ENCODE data around the gene CITED2. TPM values are rescaled to one million over a fixed set of nuclear protein-coding genes. Genes with fewer than 3 reads are reported as not detected.

CITED2 gene
- total RNA-seq, 1 donor from 2014 or later, result 449 TPM

DNA sequence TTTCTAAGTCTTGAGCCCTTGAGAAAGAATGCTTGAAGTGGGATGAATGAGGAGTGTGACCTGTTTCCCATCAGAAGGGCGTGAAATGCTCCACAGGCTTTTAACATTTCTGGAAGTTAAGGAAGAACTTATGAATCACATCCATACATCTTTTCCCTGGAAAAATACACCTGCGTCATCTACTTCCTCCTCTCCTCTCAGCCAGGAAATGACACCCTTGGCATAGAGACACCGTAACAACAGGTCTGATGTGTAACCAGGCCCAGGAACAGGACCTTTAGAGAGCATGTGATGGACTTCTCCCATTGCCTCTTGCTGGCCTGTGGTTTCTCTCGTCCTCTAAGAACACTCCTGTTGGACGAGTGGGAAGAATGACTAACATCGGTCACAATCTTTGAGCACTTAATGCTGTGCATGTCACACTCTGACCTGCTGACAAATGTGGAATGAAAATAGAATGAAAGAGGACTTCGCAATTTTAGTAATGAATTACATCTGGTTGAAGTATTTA is 28.5 kb upstream of the CITED2 start:
- DNase-seq (ENCODE audit: low read depth) (peak; percentile 100), FAIRE-seq (peak; percentile 92)
- Histone ChIP-seq H3K36me3 (ENCODE audit: insufficient read depth, low read length) (no peaks in the 10 kb centered on the region), H3K4me1 (ENCODE audit: insufficient read depth, low read length) (peaks cover 20% of the 10 kb centered on the region), H3K9ac (ENCODE audit: low read length) (peak overlapping the region; percentile 72), H3K79me2 (ENCODE audit: insufficient read depth, low read length) (no peaks in the 10 kb centered on the region), H3K4me2 (ENCODE audit: low read length) (peak overlapping the region; percentile 53), H2AFZ (ENCODE audit: low read depth, low read length) (no peak overlapping the region), H3K4me3 (ENCODE audit: insufficient read depth, low read depth, low read length) (no peak overlapping the region), H4K20me1 (ENCODE audit: insufficient read depth, low read length) (no peaks in the 10 kb centered on the region), H3K9me3 (ENCODE audit: insufficient read depth, low read depth, low read length) (no peaks in the 10 kb centered on the region), H3K27me3 (ENCODE audit: insufficient read depth, low read length) (no peaks in the 10 kb centered on the region), H3K27ac (ENCODE audit: low read depth, low read length) (peak overlapping the region; percentile 83)
- H3K27ac Mint-ChIP-seq (ENCODE audit: unreplicated experiment), result peak overlapping the region; percentile 70
- no peaks in the 10 kb centered on the region for H3K36me3 Mint-ChIP-seq (ENCODE audit: low read depth, unreplicated experiment)
- H3K27me3 Mint-ChIP-seq (ENCODE audit: low read depth, unreplicated experiment), result no peaks in the 10 kb centered on the region
- TF ChIP-seq CTCF (IDR thresholded peaks at IDR 0.05; ENCODE audit: insufficient read depth, low read depth, low read length) (no peak), EZH2 (IDR thresholded peaks at IDR 0.05; ENCODE audit: insufficient read depth, low read length) (no peak)
- H3K4me1 Mint-ChIP-seq (ENCODE audit: low read depth, unreplicated experiment), result peaks cover 28% of the 10 kb centered on the region
- no peaks in the 10 kb centered on the region for H3K9me3 Mint-ChIP-seq (ENCODE audit: unreplicated experiment)
- no peak overlapping the region for H3K4me3 Mint-ChIP-seq (ENCODE audit: unreplicated experiment)

DNA sequence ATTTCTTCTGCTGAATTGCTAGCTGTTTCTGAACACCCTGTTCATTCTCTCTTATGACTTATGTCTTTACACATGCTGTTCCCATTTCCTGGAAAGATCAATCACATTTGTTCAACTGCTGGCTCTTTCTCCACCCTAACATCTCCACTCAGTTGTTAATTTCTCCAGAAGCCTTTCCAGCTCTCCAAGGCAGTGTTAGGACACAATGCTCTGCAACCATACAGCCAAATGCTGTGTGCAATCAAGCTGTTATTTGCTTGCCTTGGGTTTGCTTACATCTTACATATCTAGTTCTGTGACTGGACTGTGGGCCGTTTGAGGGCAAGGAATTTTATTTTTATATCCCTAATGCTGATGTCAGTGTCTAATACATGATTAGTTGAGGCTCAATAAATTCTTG is 24.2 kb upstream of the CITED2 start:
- no peak overlapping the region for H3K4me2 ChIP-seq (ENCODE audit: low read length)
- Mint-ChIP-seq H3K4me1 (ENCODE audit: low read depth, unreplicated experiment) (peaks cover 19% of the 10 kb centered on the region), H3K9me3 (ENCODE audit: unreplicated experiment) (no peaks in the 10 kb centered on the region), H3K27me3 (ENCODE audit: low read depth, unreplicated experiment) (no peaks in the 10 kb centered on the region), H3K27ac (ENCODE audit: unreplicated experiment) (no peak overlapping the region), H3K36me3 (ENCODE audit: low read depth, unreplicated experiment) (no peaks in the 10 kb centered on the region), H3K4me3 (ENCODE audit: unreplicated experiment) (no peak overlapping the region)
- H4K20me1 ChIP-seq (ENCODE audit: insufficient read depth, low read length), result no peaks in the 10 kb centered on the region
- H3K79me2 ChIP-seq (ENCODE audit: insufficient read depth, low read length), result no peaks in the 10 kb centered on the region
- no peak overlapping the region for H2AFZ ChIP-seq (ENCODE audit: low read depth, low read length)
- no peaks in the 10 kb centered on the region for H3K27me3 ChIP-seq (ENCODE audit: insufficient read depth, low read length)
- TF ChIP-seq EZH2 (IDR thresholded peaks at IDR 0.05; ENCODE audit: insufficient read depth, low read length) (no peak), CTCF (IDR thresholded peaks at IDR 0.05; ENCODE audit: insufficient read depth, low read depth, low read length) (no peak)
- FAIRE-seq, result no peak
- no peak overlapping the region for H3K27ac ChIP-seq (ENCODE audit: low read depth, low read length)
- H3K9ac ChIP-seq (ENCODE audit: low read length), result no peak overlapping the region
- no peak overlapping the region for H3K4me3 ChIP-seq (ENCODE audit: insufficient read depth, low read depth, low read length)
- DNase-seq (ENCODE audit: low read depth), result no peak
- H3K36me3 ChIP-seq (ENCODE audit: insufficient read depth, low read length), result no peaks in the 10 kb centered on the region
- H3K4me1 ChIP-seq (ENCODE audit: insufficient read depth, low read length), result peaks cover 6% of the 10 kb centered on the region
- H3K9me3 ChIP-seq (ENCODE audit: insufficient read depth, low read depth, low read length), result no peaks in the 10 kb centered on the region

- FAIRE-seq, result no peak
- no peak overlapping the region for H3K27ac ChIP-seq (ENCODE audit: low read depth, low read length)
- H4K20me1 ChIP-seq (ENCODE audit: insufficient read depth, low read length), result no peaks in the 10 kb centered on the region
- H3K9ac ChIP-seq (ENCODE audit: low read length), result no peak overlapping the region
- Mint-ChIP-seq H3K4me1 (ENCODE audit: low read depth, unreplicated experiment) (peaks cover 17% of the 10 kb centered on the region), H3K27me3 (ENCODE audit: low read depth, unreplicated experiment) (no peaks in the 10 kb centered on the region), H3K4me3 (ENCODE audit: unreplicated experiment) (no peak overlapping the region), H3K27ac (ENCODE audit: unreplicated experiment) (no peak overlapping the region), H3K9me3 (ENCODE audit: unreplicated experiment) (no peaks in the 10 kb centered on the region), H3K36me3 (ENCODE audit: low read depth, unreplicated experiment) (no peaks in the 10 kb centered on the region)
- no peak overlapping the region for H2AFZ ChIP-seq (ENCODE audit: low read depth, low read length)
- H3K4me1 ChIP-seq (ENCODE audit: insufficient read depth, low read length), result peaks cover 3% of the 10 kb centered on the region
- no peaks in the 10 kb centered on the region for H3K79me2 ChIP-seq (ENCODE audit: insufficient read depth, low read length)
- no peaks in the 10 kb centered on the region for H3K9me3 ChIP-seq (ENCODE audit: insufficient read depth, low read depth, low read length)
- H3K27me3 ChIP-seq (ENCODE audit: insufficient read depth, low read length), result no peaks in the 10 kb centered on the region
- DNase-seq (ENCODE audit: low read depth), result no peak
- H3K4me3 ChIP-seq (ENCODE audit: insufficient read depth, low read depth, low read length), result no peak overlapping the region
- no peaks in the 10 kb centered on the region for H3K36me3 ChIP-seq (ENCODE audit: insufficient read depth, low read length)
- TF ChIP-seq CTCF (IDR thresholded peaks at IDR 0.05; ENCODE audit: insufficient read depth, low read depth, low read length), result no peak
- TF ChIP-seq EZH2 (IDR thresholded peaks at IDR 0.05; ENCODE audit: insufficient read depth, low read length), result no peak
- H3K4me2 ChIP-seq (ENCODE audit: low read length), result no peak overlapping the region
Measured at GRCh38 chr6:139395891-139396301, 21.4 kb upstream of the CITED2 start.
